Hematopoietic multipotent progenitor cell (in vitro differentiated cells): Measurements from ENCODE around the gene CRHR2. TPM values are rescaled to one million over a fixed set of nuclear protein-coding genes. Genes with fewer than 3 reads are reported as not detected.
A peak's percentile ranks its signal among the peaks of the same experiment; 100 is the strongest.
"Not testable (repeated sequence)": the region's sequence is repeated elsewhere in the genome, so short reads cannot be mapped to it uniquely, and the experiment has no call there.

ENCODE experiments used
- DNase-seq, 3 donors: peaks; one replicate each; pipeline ENCODE4 v3.0.0-alpha.2; 2011 to 2015; ENCODE audit warnings: low read depth in 2 of 3, low spot score in 2 of 3
- total RNA-seq: library from RNA; depleted of rRNA; stranded (reverse); fragments of >200 nt; gene quantifications from one replicate; pipeline ENCODE4 v1.2.3, GENCODE V29; 2012

CRHR2 gene
- total RNA-seq = not detected

GRCh38 chr7:30682212-30683083 is at the start of gene CRHR2:
Gene CRHR2 (minus strand): TSS chr7:30682456. CDS start chr7:30682280, 176 bp downstream.
- peak in 2 of 3 donors; percentile 43 to 54 for DNase-seq

- DNase-seq = no peak
Measured at GRCh38 chr7:30731581-30731980, 49.3 kb upstream of the CRHR2 start.

GRCh38 chr7:30730996-30731395 is 48.7 kb upstream of the CRHR2 start:
- no peak for DNase-seq

- DNase-seq = no peak
Measured at GRCh38 chr7:30730097-30730496, 47.8 kb upstream of the CRHR2 start.

GRCh38 chr7:30729642-30730041 is 47.4 kb upstream of the CRHR2 start:
- no peak for DNase-seq

- DNase-seq = no peak
Measured at GRCh38 chr7:30728591-30729100, 46.4 kb upstream of the CRHR2 start.

GRCh38 chr7:30727061-30727945 is 45.0 kb upstream of the CRHR2 start:
- DNase-seq = peak; percentile 26 to 61 (median 29)

GRCh38 chr7:30726296-30727006 is 44.2 kb upstream of the CRHR2 start:
- no peak for DNase-seq

GRCh38 chr7:30723776-30724175 is 41.5 kb upstream of the CRHR2 start:
- no peak for DNase-seq

- DNase-seq = no peak
Measured at GRCh38 chr7:30722671-30723070, 40.4 kb upstream of the CRHR2 start.

GRCh38 chr7:30722187-30722586 is 39.9 kb upstream of the CRHR2 start:
- no peak for DNase-seq

GRCh38 chr7:30721211-30721610 is 39.0 kb upstream of the CRHR2 start:
- DNase-seq = no peak

GRCh38 chr7:30719434-30719833 is 37.2 kb upstream of the CRHR2 start:
- DNase-seq = not testable (repeated sequence)

GRCh38 chr7:30717181-30717580 is 34.9 kb upstream of the CRHR2 start:
- no peak for DNase-seq

GRCh38 chr7:30714129-30714528 is 31.9 kb upstream of the CRHR2 start:
- DNase-seq = no peak

GRCh38 chr7:30713392-30713791 is 31.1 kb upstream of the CRHR2 start:
- DNase-seq = no peak

GRCh38 chr7:30710669-30711068 is 28.4 kb upstream of the CRHR2 start:
- DNase-seq = no peak

GRCh38 chr7:30709549-30709948 is 27.3 kb upstream of the CRHR2 start:
- no peak for DNase-seq

- DNase-seq = no peak
Measured at GRCh38 chr7:30708983-30709382, 26.7 kb upstream of the CRHR2 start.

GRCh38 chr7:30708412-30708811 is 26.2 kb upstream of the CRHR2 start:
- DNase-seq = no peak
